ENCODE measurements around the gene PRF1.

The PRF1 gene

GRCh38 chr10:70560511-70560941 lies 42.0 kb downstream of the PRF1 start:
- no peak for DNase-seq (ENCODE audit: low read depth)

DNA sequence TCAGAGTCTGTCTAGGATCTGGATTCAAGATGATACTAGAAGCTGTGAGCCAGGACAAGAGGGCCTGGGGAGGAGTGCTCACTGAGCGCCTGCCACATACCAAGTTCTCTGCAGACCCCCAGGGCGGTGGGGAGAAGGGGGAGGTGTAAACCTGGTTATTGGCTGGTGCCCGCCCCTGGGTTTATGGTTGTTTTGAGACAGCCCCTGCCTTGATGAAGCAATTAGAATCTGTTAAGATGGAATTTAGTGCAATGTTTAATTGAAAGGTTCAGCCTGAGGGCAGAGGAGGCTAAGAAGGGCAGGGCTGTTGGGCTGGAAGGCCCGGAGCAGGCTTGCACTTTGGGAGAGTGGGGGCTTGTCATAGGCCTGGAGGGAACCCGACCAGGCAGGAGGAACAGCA lies 42.7 kb downstream of the PRF1 start:
- DNase-seq (ENCODE audit: low read depth): no peak

- no peak for DNase-seq (ENCODE audit: low read depth)
Observed at GRCh38 chr10:70558871-70559810, 43.4 kb downstream of the PRF1 start.

DNA sequence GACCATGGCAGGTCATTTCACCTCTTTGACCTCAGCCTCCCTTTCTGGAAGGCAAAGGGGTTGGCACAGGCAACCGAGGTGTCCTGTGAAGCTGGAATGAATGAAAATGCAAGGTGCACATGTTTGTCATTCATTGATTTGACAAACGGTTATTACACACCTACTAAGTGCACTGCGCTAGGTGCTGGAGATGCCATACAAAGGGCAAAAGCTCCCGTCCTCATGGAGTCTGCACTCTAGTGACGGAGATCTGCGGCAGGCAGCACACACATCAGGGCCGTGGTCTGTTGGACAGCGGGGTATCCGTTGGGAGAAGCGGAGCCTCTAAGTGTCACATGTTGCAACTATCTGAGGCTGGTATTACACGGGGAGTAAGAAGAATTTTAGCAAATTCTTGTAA lies 44.2 kb downstream of the PRF1 start:
- DNase-seq (ENCODE audit: low read depth): no peak

DNA sequence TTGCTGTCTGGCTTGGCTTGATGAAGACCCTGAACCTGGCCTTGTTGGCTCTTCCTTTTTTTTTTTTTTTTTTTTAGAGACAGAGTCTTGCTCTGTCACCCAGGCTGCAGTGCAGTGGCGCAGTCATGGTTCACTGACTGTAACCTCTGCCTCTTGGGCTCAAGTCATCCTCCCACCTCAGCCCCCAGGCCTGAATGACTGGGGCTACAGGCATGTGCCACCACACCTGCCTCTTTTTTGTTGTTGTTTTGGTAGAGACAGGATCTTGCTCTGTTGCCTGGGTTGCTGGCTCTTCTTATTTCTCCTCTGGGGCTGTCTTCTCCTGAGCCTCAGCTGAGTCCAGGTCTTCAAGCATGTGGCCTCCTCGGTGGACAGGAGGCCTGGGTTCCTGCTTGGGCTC lies 44.7 kb downstream of the PRF1 start:
- no peak for DNase-seq (ENCODE audit: low read depth)

- DNase-seq (ENCODE audit: low read depth): no peak
Observed at GRCh38 chr10:70557086-70557845, 45.3 kb downstream of the PRF1 start.

- DNase-seq (ENCODE audit: low read depth): no peak
Observed at GRCh38 chr10:70555371-70555770, 47.2 kb downstream of the PRF1 start.

DNA sequence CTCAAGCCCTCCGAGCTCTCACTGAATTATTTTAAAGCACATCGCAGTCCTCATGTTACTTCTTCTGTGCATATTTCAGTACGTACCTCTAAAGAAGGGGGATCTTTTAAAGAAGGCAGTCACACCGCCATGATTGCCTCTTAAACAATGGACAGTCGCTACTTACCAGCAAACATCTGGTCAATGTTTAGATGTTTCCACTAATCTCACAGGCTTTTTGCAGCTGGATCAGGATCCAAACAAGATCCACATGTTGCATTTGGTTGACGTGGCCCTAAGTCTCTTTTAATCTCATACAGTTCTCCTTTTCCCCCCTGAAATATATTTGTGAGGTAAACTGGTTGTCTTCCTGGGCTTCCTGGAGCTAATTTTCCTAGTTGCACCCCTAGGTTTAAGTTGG lies 50.0 kb downstream of the PRF1 start:
- no peak for DNase-seq (ENCODE audit: low read depth)

- DNase-seq (ENCODE audit: low read depth): peak; percentile 76
Observed at GRCh38 chr10:70551971-70552422, 50.5 kb downstream of the PRF1 start.

DNA sequence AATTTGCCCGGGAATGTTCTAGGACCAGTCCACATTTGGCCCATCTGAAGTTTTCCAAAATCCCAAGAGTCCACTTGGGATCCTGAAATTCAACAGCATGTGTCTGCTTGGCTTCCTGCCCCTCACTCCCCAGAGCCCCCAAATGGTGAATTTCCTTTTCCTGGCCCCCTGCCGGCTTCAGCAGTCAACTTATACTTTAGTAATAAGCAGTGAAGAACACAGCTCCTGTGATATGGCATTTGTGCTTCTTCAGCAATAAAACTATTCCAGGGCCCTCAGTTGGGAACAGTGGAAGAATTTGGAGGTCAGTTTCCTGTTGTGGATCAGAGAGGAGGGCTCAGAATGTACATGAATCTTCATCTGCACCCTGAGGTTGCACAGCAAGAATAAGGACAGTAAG lies 51.1 kb downstream of the PRF1 start:
- DNase-seq (ENCODE audit: low read depth): no peak

GRCh38 chr10:70550459-70550858 lies 52.1 kb downstream of the PRF1 start:
- no peak for DNase-seq (ENCODE audit: low read depth)

GRCh38 chr10:70549962-70550458 lies 52.5 kb downstream of the PRF1 start:
- peak; percentile 39 for DNase-seq (ENCODE audit: low read depth)

DNA sequence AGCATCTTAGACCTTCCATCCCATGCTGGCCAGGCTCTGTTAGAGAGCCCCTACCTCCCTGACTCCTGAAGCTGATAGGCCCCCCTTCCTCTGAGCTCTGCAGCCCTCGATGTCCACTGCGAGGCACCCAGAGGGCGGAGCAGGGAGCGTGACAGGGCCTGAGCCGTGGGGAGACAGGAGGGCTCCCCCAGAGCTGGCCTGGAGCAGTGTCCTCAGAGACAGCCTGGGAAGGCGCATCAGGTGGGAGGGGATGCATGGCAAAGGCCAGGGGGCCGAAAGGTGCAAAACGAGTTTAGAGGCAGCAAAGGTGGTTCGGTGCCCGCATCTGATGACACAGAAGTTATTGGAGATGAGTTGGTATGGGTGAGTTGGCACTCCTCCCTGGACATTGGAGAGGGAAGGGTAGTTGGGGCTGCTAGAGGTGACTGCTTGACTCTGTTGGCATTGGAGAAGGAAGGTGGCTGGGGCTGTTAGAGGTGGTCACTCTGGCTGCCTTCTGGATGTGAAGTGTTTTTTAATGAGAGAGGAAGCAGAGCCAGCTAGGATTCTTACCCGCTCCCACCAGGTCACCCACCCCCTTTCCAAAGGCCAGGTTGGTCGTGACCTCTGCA lies 53.1 kb downstream of the PRF1 start:
- no peak for DNase-seq (ENCODE audit: low read depth)
